CD14-positive monocyte (primary cell): ENCODE results near the gene SCN5A. TPM values are rescaled to one million over a fixed set of nuclear protein-coding genes. Genes with fewer than 3 reads are reported as not detected.

Experiments
- DNase-seq, 3 donors: peaks; one replicate each; pipeline ENCODE4 v3.0.0-alpha.2; 2011 to 2022
- H2AFZ ChIP-seq: 2 replicates; pipeline ENCODE4 v1.6.0; 2012; ENCODE audit warnings: mild to moderate bottlenecking, low read depth, low read length, inconsistent platforms; ENCODE audit not compliant: insufficient read depth, poor library complexity, severe bottlenecking
- H3K27ac ChIP-seq, 2 donors: 1 replicate in 1 of 2; 2 replicates in 1 of 2; pipeline ENCODE4 v1.5.1; 2012 to 2013; ENCODE audit warnings: low read length in 2 of 2, control low read depth in 1 of 2, inconsistent platforms in 1 of 2, low read depth in 1 of 2, mild to moderate bottlenecking in 1 of 2
- H3K27me3 ChIP-seq, 2 donors: one replicate each; pipeline versions ENCODE4 v1.6.0 to v1.6.1; 2011 to 2013; ENCODE audit warnings: low read length in 2 of 2; ENCODE audit not compliant: control insufficient read depth in 2 of 2, insufficient read depth in 2 of 2
- H3K36me3 ChIP-seq, 2 donors: replicated peaks in 1 of 2; 1 replicate in 1 of 2; 2 replicates in 1 of 2; pipeline versions ENCODE4 v1.5.1 to v1.6.1; 2012 to 2013; ENCODE audit warnings: low read length in 2 of 2, control low read depth in 1 of 2, inconsistent platforms in 1 of 2, mild to moderate bottlenecking in 1 of 2; ENCODE audit not compliant: insufficient read depth in 2 of 2, control insufficient read depth in 1 of 2
- H3K4me1 ChIP-seq, 2 donors: 1 replicate in 1 of 2; 2 replicates in 1 of 2; pipeline versions ENCODE4 v1.5.1 to v1.6.1; 2012 to 2013; ENCODE audit warnings: low read length in 2 of 2, control low read depth in 1 of 2, inconsistent platforms in 1 of 2, mild to moderate bottlenecking in 1 of 2, moderate library complexity in 1 of 2; ENCODE audit not compliant: insufficient read depth in 2 of 2, control insufficient read depth in 1 of 2
- H3K4me2 ChIP-seq: replicated peaks from 2 replicates; pipeline ENCODE3; 2012; ENCODE audit warnings: low read length, moderate library complexity, mild to moderate bottlenecking; ENCODE audit not compliant: poor library complexity, severe bottlenecking; ENCODE audit errors: extremely low read depth
- H3K4me3 ChIP-seq, 3 experiments: fragments of 200-600 bp in 1 of 3; sonication (generic) in 1 of 3; replicated peaks in 1 of 3; 1 replicate in 2 of 3; 2 replicates in 1 of 3; pipeline ENCODE4 v1.5.1; 2011 to 2013; ENCODE audit warnings: low read length in 3 of 3, mild to moderate bottlenecking in 3 of 3, control low read depth in 2 of 3, low read depth in 2 of 3, inconsistent platforms in 1 of 3, moderate library complexity in 1 of 3
- H3K79me2 ChIP-seq: 2 replicates; pipeline ENCODE4 v1.6.0; 2012; ENCODE audit warnings: mild to moderate bottlenecking, control low read depth, inconsistent platforms, low read length, moderate library complexity; ENCODE audit not compliant: insufficient read depth
- H3K9ac ChIP-seq: 2 replicates; pipeline ENCODE4 v1.6.0; 2017; ENCODE audit warnings: low read length, mild to moderate bottlenecking; ENCODE audit not compliant: insufficient read depth, poor library complexity, severe bottlenecking
- H3K9me3 ChIP-seq, 2 donors: replicated peaks in 1 of 2; 1 replicate in 1 of 2; 2 replicates in 1 of 2; pipeline versions ENCODE4 v1.5.1 to v1.6.1; 2012 to 2013; ENCODE audit warnings: low read length in 2 of 2, control low read depth in 1 of 2; ENCODE audit not compliant: control insufficient read depth in 1 of 2, insufficient read depth in 1 of 2
- H4K20me1 ChIP-seq: 2 replicates; pipeline ENCODE4 v1.6.0; 2012; ENCODE audit warnings: mild to moderate bottlenecking, low read length, control low read depth, moderate library complexity; ENCODE audit not compliant: insufficient read depth
- H3K27ac Mint-ChIP-seq, 7 donors: one replicate each; pipeline ENCODE4 v1.8.0; 2020; ENCODE audit warnings: mild to moderate bottlenecking in 7 of 7, mixed read lengths in 7 of 7, moderate library complexity in 6 of 7, inconsistent platforms in 2 of 7
- H3K27me3 Mint-ChIP-seq, 3 donors: one replicate each; pipeline ENCODE4 v1.8.0; 2021 to 2022; ENCODE audit warnings: low read depth in 3 of 3, mild to moderate bottlenecking in 3 of 3, mixed read lengths in 3 of 3, moderate library complexity in 3 of 3, inconsistent platforms in 1 of 3
- H3K36me3 Mint-ChIP-seq, 2 donors: one replicate each; pipeline ENCODE4 v1.8.0; 2020; ENCODE audit warnings: mixed read lengths in 2 of 2, inconsistent platforms in 1 of 2, mild to moderate bottlenecking in 1 of 2
- H3K4me1 Mint-ChIP-seq: one replicate; pipeline ENCODE4 v1.8.0; 2020; ENCODE audit warnings: mild to moderate bottlenecking, mixed read lengths
- H3K4me3 Mint-ChIP-seq, 2 donors: one replicate each; pipeline ENCODE4 v1.8.0; 2020; ENCODE audit warnings: mild to moderate bottlenecking in 2 of 2, mixed read lengths in 2 of 2, moderate library complexity in 1 of 2
- H3K9me3 Mint-ChIP-seq, 7 donors: one replicate each; pipeline ENCODE4 v1.8.0; 2020 to 2022; ENCODE audit warnings: mixed read lengths in 7 of 7, mild to moderate bottlenecking in 6 of 7, moderate library complexity in 6 of 7, inconsistent platforms in 2 of 7
- CTCF ChIP-seq: fragments of 200-600 bp; IDR thresholded peaks from one replicate; pipeline ENCODE4 v1.8.0; 2022; ENCODE audit warnings: antibody characterized with exemption, mild to moderate bottlenecking
- whole genome bisulfite sequencing: methylation state at CpG from one replicate; pipeline ENCODE4 v1.1.5; 2013; ENCODE audit warnings: missing lambda C conversion rate; ENCODE audit not compliant: insufficient coverage; 5-methylcytosine and 5-hydroxymethylcytosine counted together
- intact Hi-C, 2 donors: fragments of 100-400 bp; cut with micrococcal nuclease; formaldehyde crosslinking; loops; one replicate each; pipeline versions ENCODE4 v1.15.0 to v1.15.1; 2023
- polyA plus RNA-seq, 3 donors: library from polyadenylated mRNA; depleted of rRNA in 1 of 3; unstranded in 2 of 3; stranded (reverse) in 1 of 3; fragments of 300-500 nt in 2 of 3; fragments of >200 nt in 1 of 3; fragmentation: Illumina TruSeq in 2 of 3; gene quantifications; 1 replicate in 2 of 3; 2 replicates in 1 of 3; pipeline ENCODE4 v1.2.3, GENCODE V29; 2012 to 2021

The SCN5A gene
- polyA plus RNA-seq, 3 donors = not detected

- Mint-ChIP-seq H3K4me3 (no peak overlapping the region), H3K9me3 (peaks cover 3 to 12% (median 8%) of the 10 kb centered on the region in 7 donors), H3K4me1 (no peaks in the 10 kb centered on the region), H3K27me3 (peaks cover 8 to 11% (median 9%) of the 10 kb centered on the region in 3 donors), H3K36me3 (no peaks in the 10 kb centered on the region), H3K27ac (no peak overlapping the region)
- H4K20me1 ChIP-seq = no peaks in the 10 kb centered on the region
- no peaks in the 10 kb centered on the region for H3K79me2 ChIP-seq
- H3K4me1 ChIP-seq = no peaks in the 10 kb centered on the region
- peaks cover 0 to 7% of the 10 kb centered on the region in 2 donors for H3K9me3 ChIP-seq
- H3K9ac ChIP-seq = no peak overlapping the region
- intact Hi-C loops = no loop called here
- no peak for TF ChIP-seq CTCF
- H2AFZ ChIP-seq = no peak overlapping the region
- 86% methylated on average over 4 of the region's 6 CpGs for WGBS
- H3K36me3 ChIP-seq = no peaks in the 10 kb centered on the region
- no peak overlapping the region for H3K4me2 ChIP-seq
- no peak overlapping the region for H3K4me3 ChIP-seq
- no peak overlapping the region for H3K27ac ChIP-seq
- no peaks in the 10 kb centered on the region for H3K27me3 ChIP-seq
- DNase-seq = no peak
These were observed 94.2 kb downstream of the SCN5A start for GRCh38 chr3:38555149-38555840.

DNA sequence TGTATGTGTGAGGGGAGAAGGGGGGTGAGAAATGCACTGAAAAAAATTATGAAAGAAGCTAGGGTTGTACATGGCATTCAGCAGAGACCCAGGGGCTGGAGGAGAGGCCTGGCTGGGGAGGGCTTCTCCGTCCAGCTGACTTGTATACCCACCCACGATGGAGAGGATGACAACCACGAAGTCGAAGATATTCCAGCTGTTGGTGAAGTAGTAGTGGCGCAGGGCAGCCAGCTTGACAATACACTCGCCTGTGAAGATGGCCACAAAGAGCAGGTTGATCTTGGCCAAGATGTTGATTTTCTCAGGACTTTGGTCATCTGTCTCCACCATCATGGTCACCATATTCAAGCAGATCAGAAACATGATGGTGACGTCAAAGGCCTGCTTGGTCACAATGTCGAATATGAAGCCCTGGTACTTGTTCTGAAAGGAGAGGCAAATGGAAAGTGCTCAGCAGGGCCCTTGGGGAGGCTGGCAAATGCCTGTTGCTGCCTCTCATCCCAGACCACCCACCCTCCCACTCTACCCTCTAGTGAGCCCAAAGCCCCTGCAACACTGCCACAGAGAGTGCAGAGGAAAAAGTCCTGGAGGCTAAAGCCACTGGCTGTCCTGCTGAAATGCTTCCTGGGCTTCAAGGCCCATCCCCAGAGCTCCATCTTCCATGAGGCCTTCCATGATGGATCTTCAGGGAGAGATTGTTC, 95.2 kb downstream of the SCN5A start:
- intact Hi-C loops = no loop called here

More for the DNA sequence above, 95.2 kb downstream of the SCN5A start:
- H3K9me3 Mint-ChIP-seq = peaks cover 3 to 14% (median 8%) of the 10 kb centered on the region in 7 donors
- Histone ChIP-seq H3K9ac (no peak overlapping the region), H3K27me3 (no peaks in the 10 kb centered on the region), H4K20me1 (no peaks in the 10 kb centered on the region), H3K27ac (no peak overlapping the region), H2AFZ (no peak overlapping the region), H3K4me3 (no peak overlapping the region), H3K79me2 (no peaks in the 10 kb centered on the region), H3K4me1 (no peaks in the 10 kb centered on the region), H3K9me3 (peaks cover 0 to 7% of the 10 kb centered on the region in 2 donors), H3K4me2 (no peak overlapping the region), H3K36me3 (no peaks in the 10 kb centered on the region)
- no peak for TF ChIP-seq CTCF
- DNase-seq = no peak
- H3K4me3 Mint-ChIP-seq = no peak overlapping the region
- H3K4me1 Mint-ChIP-seq = no peaks in the 10 kb centered on the region
- H3K27ac Mint-ChIP-seq = no peak overlapping the region
- no peaks in the 10 kb centered on the region for H3K36me3 Mint-ChIP-seq
- 91% methylated on average over 6 of the region's 8 CpGs for WGBS
- H3K27me3 Mint-ChIP-seq = peaks cover 8 to 11% (median 9%) of the 10 kb centered on the region in 3 donors
